ENCODE results near the gene PRPS1L1. TPM values are rescaled to one million over a fixed set of nuclear protein-coding genes. Genes with fewer than 3 reads are reported as not detected.

The PRPS1L1 gene
- total RNA-seq, 1 experiment from 2014 or later, result not detected

DNA sequence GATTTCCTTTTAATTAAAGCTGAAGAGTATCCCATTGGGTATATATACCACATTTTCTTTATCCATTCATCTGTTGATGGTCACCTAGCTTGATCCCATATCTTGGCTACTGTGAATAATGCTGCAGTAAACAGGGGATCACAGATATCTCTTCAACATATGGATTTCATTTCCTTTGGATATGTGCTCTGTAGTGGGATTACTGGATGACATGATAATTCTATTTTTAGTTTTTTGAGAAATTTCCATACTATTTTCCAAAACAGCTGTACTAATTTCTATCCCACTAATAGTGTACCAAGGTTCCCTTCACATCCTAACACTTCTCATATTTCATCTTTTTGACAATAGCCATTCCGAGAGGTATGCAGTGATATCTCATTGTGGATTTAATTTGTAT lies 48.8 kb upstream of the PRPS1L1 start:
- no peak overlapping the region for H2AK5ac ChIP-seq (ENCODE audit: insufficient read length, low read length)
- H3K79me2 ChIP-seq (ENCODE audit: insufficient read depth, low read length), result no peaks in the 10 kb centered on the region
- H2BK15ac ChIP-seq (ENCODE audit: low read depth, low read length), result no peak overlapping the region
- TF ChIP-seq, protein P1, sequence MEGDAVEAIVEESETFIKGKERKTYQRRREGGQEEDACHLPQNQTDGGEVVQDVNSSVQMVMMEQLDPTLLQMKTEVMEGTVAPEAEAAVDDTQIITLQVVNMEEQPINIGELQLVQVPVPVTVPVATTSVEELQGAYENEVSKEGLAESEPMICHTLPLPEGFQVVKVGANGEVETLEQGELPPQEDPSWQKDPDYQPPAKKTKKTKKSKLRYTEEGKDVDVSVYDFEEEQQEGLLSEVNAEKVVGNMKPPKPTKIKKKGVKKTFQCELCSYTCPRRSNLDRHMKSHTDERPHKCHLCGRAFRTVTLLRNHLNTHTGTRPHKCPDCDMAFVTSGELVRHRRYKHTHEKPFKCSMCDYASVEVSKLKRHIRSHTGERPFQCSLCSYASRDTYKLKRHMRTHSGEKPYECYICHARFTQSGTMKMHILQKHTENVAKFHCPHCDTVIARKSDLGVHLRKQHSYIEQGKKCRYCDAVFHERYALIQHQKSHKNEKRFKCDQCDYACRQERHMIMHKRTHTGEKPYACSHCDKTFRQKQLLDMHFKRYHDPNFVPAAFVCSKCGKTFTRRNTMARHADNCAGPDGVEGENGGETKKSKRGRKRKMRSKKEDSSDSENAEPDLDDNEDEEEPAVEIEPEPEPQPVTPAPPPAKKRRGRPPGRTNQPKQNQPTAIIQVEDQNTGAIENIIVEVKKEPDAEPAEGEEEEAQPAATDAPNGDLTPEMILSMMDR (conservative IDR thresholded peaks at IDR 0.05), result no peak
- Mint-ChIP-seq H3K9me3 (peaks cover 1 to 3% of the 10 kb centered on the region in 2 experiments; a peak in 3 of 5 replicates), H3K27me3 (ENCODE audit: low read depth) (no peaks in the 10 kb centered on the region; the same call in 1 of the 2 replicates), H3K27ac (no peak overlapping the region), H3K4me1 (no peaks in the 10 kb centered on the region), H3K36me3 (ENCODE audit: insufficient read depth in 1 of 3, low read depth in 3 of 3) (peaks cover 0 to 1% (median 0%) of the 10 kb centered on the region in 3 experiments; a peak in 3 of 7 replicates), H3K4me3 (no peak overlapping the region)
- H3K27ac ChIP-seq (ENCODE audit: insufficient read length, low read depth, low read length), result no peak overlapping the region
- no peaks in the 10 kb centered on the region for H3K27me3 ChIP-seq (ENCODE audit: insufficient read depth, low read length)
- H3K23me2 ChIP-seq (ENCODE audit: insufficient read length, low read depth, low read length, poor library complexity, severe bottlenecking), result no peaks in the 10 kb centered on the region
- H2BK20ac ChIP-seq (ENCODE audit: low read depth, low read length, poor library complexity, severe bottlenecking), result no peak overlapping the region
- H4K8ac ChIP-seq (replicated peaks; ENCODE audit: insufficient read length, low read depth, low read length), result no peak overlapping the region
- no peaks in the 10 kb centered on the region for H3K4me1 ChIP-seq (ENCODE audit: insufficient read depth, low read length)
- no peak overlapping the region for H3K4me2 ChIP-seq (ENCODE audit: insufficient read depth, insufficient read length, low read length)
- no peak for DNase-seq
- H2BK120ac ChIP-seq (ENCODE audit: low read depth, low read length, poor library complexity, severe bottlenecking), result no peak overlapping the region
- H4K5ac ChIP-seq (ENCODE audit: insufficient read length, low read depth, low read length), result no peak overlapping the region
- H2AFZ ChIP-seq (ENCODE audit: low read length), result no peak overlapping the region
- no peak overlapping the region for H3K18ac ChIP-seq (ENCODE audit: insufficient read length, low read depth, low read length)
- no peaks in the 10 kb centered on the region for H4K20me1 ChIP-seq (ENCODE audit: control insufficient read depth, insufficient read depth, insufficient read length)
- no peak overlapping the region for H4K91ac ChIP-seq (ENCODE audit: insufficient read length, low read depth, low read length)
- no peak overlapping the region for H3T11ph ChIP-seq (ENCODE audit: low read length)
- no peak overlapping the region for H2BK12ac ChIP-seq (ENCODE audit: insufficient read length, low read depth, low read length)
- H2BK5ac ChIP-seq (ENCODE audit: insufficient read length, low read length), result no peak overlapping the region
- H3K14ac ChIP-seq (ENCODE audit: insufficient read depth, low read length), result no peak overlapping the region
- no peaks in the 10 kb centered on the region for H3K9me3 ChIP-seq (ENCODE audit: control insufficient read depth, low read depth, low read length)
- no CpG with 5 or more reads among the region's 1 CpG for WGBS (ENCODE audit: extremely low coverage, insufficient read length, low lambda C conversion rate)
- no peak overlapping the region for H3K4ac ChIP-seq (ENCODE audit: low read depth, low read length)
- no peak overlapping the region for H3K56ac ChIP-seq (ENCODE audit: insufficient read length, low read depth, low read length)
- no peak overlapping the region for H3K23ac ChIP-seq (ENCODE audit: insufficient read length, low read depth, low read length)
- H3K9ac ChIP-seq (ENCODE audit: extremely low read depth, insufficient read length, low read length), result no peak overlapping the region
- H3K79me1 ChIP-seq (ENCODE audit: insufficient read depth, low read depth, low read length, poor library complexity, severe bottlenecking), result no peaks in the 10 kb centered on the region
